Heart left ventricle (tissue), 16 donors: Measurements from ENCODE around the gene FAR2. TPM values are rescaled to one million over a fixed set of nuclear protein-coding genes. Genes with fewer than 3 reads are reported as not detected.
"Not testable (repeated sequence)": the region's sequence is repeated elsewhere in the genome, so short reads cannot be mapped to it uniquely, and the experiment has no call there.

Experiments
- ATAC-seq, 4 donors: fragments of 200-7000 bp; cut with Tn5 transposase; one replicate each; pipeline ENCODE4 v1.9.1; 2020 to 2022; ENCODE audit warnings: moderate library complexity in 4 of 4, mild to moderate bottlenecking in 3 of 4, moderate number of reproducible peaks in 1 of 4
- DNase-seq, 5 donors: peaks; one replicate each; pipeline ENCODE4 v3.0.0-alpha.2; 2020
- H3K27ac ChIP-seq, 12 donors: fragments of 200-600 bp; sonication (generic) in 4 of 12; one replicate each; pipeline versions ENCODE4 v1.5.0 to v1.8.0; 2016 to 2022; ENCODE audit warnings: mild to moderate bottlenecking in 2 of 12
- H3K27me3 ChIP-seq, 9 donors: fragments of 200-600 bp; sonication (generic) in 2 of 9; one replicate each; pipeline versions ENCODE4 v1.5.1 to v1.8.0; 2016 to 2022; ENCODE audit warnings: mild to moderate bottlenecking in 3 of 9
- H3K36me3 ChIP-seq, 9 donors: fragments of 200-600 bp; sonication (generic) in 2 of 9; one replicate each; pipeline versions ENCODE4 v1.5.0 to v1.8.0; 2018 to 2022; ENCODE audit warnings: mild to moderate bottlenecking in 2 of 9
- H3K4me1 ChIP-seq, 12 donors: fragments of 200-600 bp; sonication (generic) in 4 of 12; one replicate each; pipeline versions ENCODE4 v1.5.0 to v1.8.0; 2016 to 2022; ENCODE audit warnings: mild to moderate bottlenecking in 3 of 12
- H3K4me3 ChIP-seq, 12 donors: fragments of 200-600 bp; sonication (generic) in 4 of 12; one replicate each; pipeline versions ENCODE4 v1.5.0 to v1.8.0; 2017 to 2022; ENCODE audit warnings: mild to moderate bottlenecking in 9 of 12, moderate library complexity in 4 of 12
- H3K9me3 ChIP-seq, 12 donors: fragments of 200-600 bp; sonication (generic) in 4 of 12; one replicate each; pipeline versions ENCODE4 v1.5.0 to v1.8.0; 2016 to 2022; ENCODE audit warnings: mild to moderate bottlenecking in 1 of 12
- POLR2A ChIP-seq, 2 donors: fragments of 450-650 bp; IDR thresholded peaks; one replicate each; pipeline ENCODE4 v1.6.1; 2017; ENCODE audit warnings: antibody characterized with exemption in 2 of 2, mild to moderate bottlenecking in 2 of 2, moderate library complexity in 2 of 2
- WGBS, 4 donors: extraction: QIAGEN DNeasy Blood & Tissue Kit in 2 of 4; methylation state at CpG; one replicate each; pipeline versions ENCODE4 v1.1.5 to v1.1.7; 2013 to 2018; 5-methylcytosine and 5-hydroxymethylcytosine counted together
- intact Hi-C, 10 donors: fragments of 100-400 bp; cut with DNase I; formaldehyde crosslinking; loops; one replicate each; pipeline versions ENCODE4 v1.11.1 to v1.14.2; 2022
- polyA plus RNA-seq, 2 donors: library from polyadenylated mRNA; stranded (reverse); fragments of 200-250 nt; gene quantifications; one replicate each; pipeline ENCODE4 v1.2.3, GENCODE V29; 2013
- total RNA-seq, 9 donors: library from RNA; depleted of rRNA in 2 of 9; stranded (reverse); fragments of >200 nt in 2 of 9; fragmentation: NEBNext Ultra II Directional in 3 of 9; extraction: Animal tissue kit (Norgen Biotek cat#: 25700) in 3 of 9; gene quantifications; one replicate each; pipeline versions ENCODE4 v1.1.0 to v1.2.4, GENCODE V29; 2016 to 2023
- TF ChIP-seq, protein P1 (sequence below), 12 donors: fragments of 200-600 bp; sonication (generic) in 4 of 12; IDR thresholded peaks; one replicate each; pipeline versions ENCODE4 v1.5.0 to v1.8.0; 2018 to 2022; ENCODE audit warnings: antibody characterized with exemption in 12 of 12, mild to moderate bottlenecking in 5 of 12
- donor health status: ischemic (EF 13 %, LVEDD 7.1; RV severe dilation, severe dysfunction).
- donor health status: healthy with polysubstance abuse.
- donor health status: DM: no; HTN: yes; CAD: no.
- donor health status: DM: no; HTN: no; CAD: no.
- donor health status: ischemic (EF 25% LVEDD 6.9; RV normal size, moderate dysfunction).
- donor health status: ischemic (EF 25% LVEDD 5.7; RV mildly dilated, moderate dysfunction).
- donor health status: healthy.
- donor health status: DM: yes; HTN: yes; CAD: no.
- donor health status: ischemic (EF 35%, LVEDD 5.7; RV mildly dilated, moderate dysfunction).
- donor health status: nonischemic (EF 11% LVEDD 7.7; RV severe dilation, severe dysfunction).
- donor health status: DM: yes; HTN: yes; CAD: no.
- donor health status: PGD.
- donor health status: ischemic (EF 29% LVEDD 5.4; RV normal size, mild dysfunction).
- donor health status: nonischemic (EF 23%, LVEDD 6.1; RV moderate dilation, normal function).

Gene FAR2
- total and polyA plus RNA-seq, 11 donors, result 1.1 to 11.6 (median 3.0) TPM

DNA sequence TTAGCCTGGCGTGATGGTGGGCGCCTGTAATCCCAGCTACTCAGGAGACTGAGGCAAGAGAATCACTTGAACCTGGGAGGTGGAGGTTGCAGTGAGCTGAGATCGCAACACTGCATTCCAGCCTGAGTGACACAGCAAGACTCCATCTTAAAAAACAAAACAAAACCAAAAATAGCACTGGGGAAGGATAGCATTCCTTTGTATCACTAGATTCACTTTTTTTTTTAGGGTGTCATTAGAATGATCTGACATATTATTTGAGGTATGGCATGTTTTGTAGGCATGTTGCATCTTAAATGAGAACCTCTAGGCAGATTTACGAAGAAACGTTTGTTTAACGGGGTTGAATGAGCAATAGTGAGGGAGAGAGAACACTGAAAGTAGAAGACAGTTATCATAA is 16.8 kb upstream of the FAR2 start:
- H3K4me1 ChIP-seq, result no peaks in the 10 kb centered on the region
- WGBS, 4 donors, result 84 to 91% (median 86%) methylated on average over 6 of the region's 6 CpGs
- ATAC-seq, result no peak
- no peak for DNase-seq
- TF ChIP-seq POLR2A (IDR thresholded peaks at IDR 0.05), result no peak
- TF ChIP-seq, protein P1, sequence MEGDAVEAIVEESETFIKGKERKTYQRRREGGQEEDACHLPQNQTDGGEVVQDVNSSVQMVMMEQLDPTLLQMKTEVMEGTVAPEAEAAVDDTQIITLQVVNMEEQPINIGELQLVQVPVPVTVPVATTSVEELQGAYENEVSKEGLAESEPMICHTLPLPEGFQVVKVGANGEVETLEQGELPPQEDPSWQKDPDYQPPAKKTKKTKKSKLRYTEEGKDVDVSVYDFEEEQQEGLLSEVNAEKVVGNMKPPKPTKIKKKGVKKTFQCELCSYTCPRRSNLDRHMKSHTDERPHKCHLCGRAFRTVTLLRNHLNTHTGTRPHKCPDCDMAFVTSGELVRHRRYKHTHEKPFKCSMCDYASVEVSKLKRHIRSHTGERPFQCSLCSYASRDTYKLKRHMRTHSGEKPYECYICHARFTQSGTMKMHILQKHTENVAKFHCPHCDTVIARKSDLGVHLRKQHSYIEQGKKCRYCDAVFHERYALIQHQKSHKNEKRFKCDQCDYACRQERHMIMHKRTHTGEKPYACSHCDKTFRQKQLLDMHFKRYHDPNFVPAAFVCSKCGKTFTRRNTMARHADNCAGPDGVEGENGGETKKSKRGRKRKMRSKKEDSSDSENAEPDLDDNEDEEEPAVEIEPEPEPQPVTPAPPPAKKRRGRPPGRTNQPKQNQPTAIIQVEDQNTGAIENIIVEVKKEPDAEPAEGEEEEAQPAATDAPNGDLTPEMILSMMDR (IDR thresholded peaks at IDR 0.05), result no peak
- no peak overlapping the region for H3K4me3 ChIP-seq
- intact Hi-C loops, result no loop called here
- no peaks in the 10 kb centered on the region for H3K27me3 ChIP-seq
- H3K9me3 ChIP-seq, result no peaks in the 10 kb centered on the region
- no peak overlapping the region for H3K27ac ChIP-seq
- H3K36me3 ChIP-seq, result no peaks in the 10 kb centered on the region

DNA sequence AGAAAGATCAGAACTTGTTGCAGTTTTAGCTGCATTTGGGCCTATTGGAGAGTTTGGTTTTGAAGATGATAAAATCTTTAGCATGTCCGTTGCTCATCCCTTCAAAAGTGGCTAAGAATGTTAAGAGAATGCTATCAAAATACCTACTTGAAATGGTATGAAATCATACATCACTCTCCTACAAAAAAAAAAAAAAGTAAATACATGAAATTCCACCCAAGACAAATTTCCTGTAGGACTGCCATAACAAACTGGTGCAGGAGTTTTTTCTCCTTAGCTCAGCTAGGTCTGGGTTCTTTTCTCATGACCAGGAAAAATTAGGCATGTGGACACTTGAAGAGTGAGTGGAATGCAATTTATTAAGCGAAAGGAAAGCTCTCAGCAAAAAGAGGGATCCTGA is 15.9 kb upstream of the FAR2 start:
- no peak for TF ChIP-seq POLR2A (IDR thresholded peaks at IDR 0.05)
- TF ChIP-seq, protein P1 (IDR thresholded peaks at IDR 0.05), result no peak
- Histone ChIP-seq H3K9me3 (no peaks in the 10 kb centered on the region), H3K4me3 (no peak overlapping the region), H3K36me3 (no peaks in the 10 kb centered on the region), H3K4me1 (no peaks in the 10 kb centered on the region), H3K27me3 (no peaks in the 10 kb centered on the region), H3K27ac (no peak overlapping the region)
- WGBS, 4 donors, result 76 to 95% (median 84%) methylated on average over 2 of the region's 2 CpGs
- intact Hi-C loops, result no loop called here
- ATAC-seq, result no peak
- DNase-seq, result no peak

DNA sequence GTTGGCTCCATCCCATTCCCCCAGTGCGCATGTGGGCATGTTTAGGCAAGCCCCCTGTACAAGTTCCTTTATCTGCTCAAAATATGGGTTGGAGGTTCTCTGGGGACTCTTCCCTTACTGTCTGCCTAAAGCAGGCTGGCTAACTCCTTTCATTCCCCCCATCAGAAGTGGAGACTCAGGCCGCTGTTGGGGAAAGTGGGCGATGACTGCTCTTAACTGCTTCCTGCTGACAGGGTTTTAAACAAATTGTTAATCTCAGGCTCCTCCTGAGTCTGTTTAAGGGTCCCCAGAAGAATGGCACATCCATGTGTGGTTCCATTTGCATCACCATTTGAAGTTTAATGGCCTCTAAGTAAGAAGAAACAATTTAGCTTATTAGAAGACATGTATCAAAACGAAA is 15.4 kb upstream of the FAR2 start:
- Histone ChIP-seq H3K27ac (no peak overlapping the region), H3K9me3 (no peaks in the 10 kb centered on the region), H3K4me3 (no peak overlapping the region), H3K27me3 (no peaks in the 10 kb centered on the region), H3K36me3 (no peaks in the 10 kb centered on the region), H3K4me1 (no peaks in the 10 kb centered on the region)
- ATAC-seq (no peak), DNase-seq (no peak)
- TF ChIP-seq, protein P1 (IDR thresholded peaks at IDR 0.05), result no peak
- TF ChIP-seq POLR2A (IDR thresholded peaks at IDR 0.05), result no peak
- WGBS, 4 donors, result 65 to 83% (median 73%) methylated on average over 4 of the region's 4 CpGs
- intact Hi-C loops, result no loop called here

DNA sequence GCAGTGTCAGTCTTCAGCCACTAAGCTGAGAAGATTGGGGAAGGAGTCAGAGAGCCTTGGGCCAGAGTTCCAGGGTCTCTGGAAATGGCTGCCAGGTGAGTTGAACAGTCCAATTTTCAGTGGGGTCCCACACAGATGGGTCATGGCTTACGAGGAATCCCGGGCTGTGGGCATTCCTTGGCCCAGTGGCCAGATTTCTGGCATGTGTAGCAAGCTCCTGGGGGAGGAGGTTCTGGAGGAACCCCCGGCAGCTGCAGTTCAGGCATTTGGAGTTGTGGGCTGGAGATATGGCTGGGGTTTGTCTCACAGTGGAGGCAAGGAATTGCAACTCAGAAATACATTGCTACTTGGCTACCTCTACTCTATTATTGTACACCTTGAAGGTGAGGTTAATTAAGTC is 10.8 kb upstream of the FAR2 start:
- H3K36me3 ChIP-seq, H3K27me3 ChIP-seq, H3K9me3 ChIP-seq, H3K4me1 ChIP-seq, DNase-seq, H3K27ac ChIP-seq, ATAC-seq, intact Hi-C loops, H3K4me3 ChIP-seq: not testable (repeated sequence)
- 72 to 97% (median 92%) methylated on average over 3 of the region's 3 CpGs for WGBS, 4 donors

DNA sequence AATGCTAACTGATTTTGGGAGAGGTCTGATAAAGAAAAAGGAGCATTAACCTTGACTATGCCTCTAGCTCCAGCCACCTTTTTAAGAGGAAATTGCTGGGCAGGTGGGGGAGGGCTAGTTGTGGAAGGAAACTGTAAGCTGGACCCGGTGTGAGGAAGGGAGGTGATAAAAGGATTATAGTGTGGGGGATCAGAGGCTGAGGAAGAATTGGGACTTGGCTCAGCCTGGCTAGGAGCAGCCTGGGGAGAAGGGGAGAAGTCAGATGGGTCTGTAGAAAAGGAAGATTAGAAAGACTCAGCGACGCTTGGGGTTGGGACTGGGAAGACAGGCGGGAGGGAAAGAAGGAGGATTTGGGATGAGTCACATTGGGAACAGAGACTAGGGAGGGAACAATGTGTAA is 10.2 kb upstream of the FAR2 start:
- H3K9me3 ChIP-seq, intact Hi-C loops, H3K27ac ChIP-seq, ATAC-seq, H3K4me1 ChIP-seq, H3K27me3 ChIP-seq, DNase-seq, H3K4me3 ChIP-seq, H3K36me3 ChIP-seq: not testable (repeated sequence)
- 61 to 66% (median 63%) methylated on average over 4 of the region's 4 CpGs for WGBS, 4 donors
